ENCODE data around the gene PKIG. TPM values are rescaled to one million over a fixed set of nuclear protein-coding genes. Genes with fewer than 3 reads are reported as not detected.

Gene PKIG
- total and polyA plus RNA-seq, 2 donors (not counting 3 experiments of a cell fraction or from before 2014, with no cell fraction given), result 135 to 167 TPM

- CTCF ChIA-PET, result interaction anchor here (1.1 to 2.3 kb wide), 8 partner anchors 10 to 33 kb away, joined by 3 to 16 read pairs (median 4); partner anchors contain the start of gene PKIG
- DNase-seq (ENCODE audit: low read depth, low spot score) (peak; percentile 92), FAIRE-seq (peak; percentile 67)
- intact Hi-C loops (cut with micrococcal nuclease), result loop anchor here (1.0 to 2.0 kb wide), 4 partner anchors 20 to 45 kb away; partner anchors contain the start of gene PKIG
- H3K79me2 ChIP-seq (ENCODE audit: control insufficient read depth, insufficient read depth, low read length), result peaks cover 23% of the 10 kb centered on the region
- no peaks in the 10 kb centered on the region for H3K27me3 ChIP-seq (ENCODE audit: control insufficient read depth in 2 of 2, insufficient read depth in 2 of 2, low read length in 2 of 2)
- H3K4me1 ChIP-seq (ENCODE audit: control insufficient read depth, extremely low read depth, insufficient read depth, low read length), result peaks cover 37% of the 10 kb centered on the region
- no TSS peak for BruUV-seq (replicated peaks)
- peak overlapping the region; percentile 70 for H3K4me2 ChIP-seq (ENCODE audit: insufficient read depth, low read length)
- peak overlapping the region; percentile 85 for H3K27ac ChIP-seq (ENCODE audit: insufficient read depth, low read depth, low read length)
- no peaks in the 10 kb centered on the region for H3K9me3 ChIP-seq (replicated peaks; ENCODE audit: control insufficient read depth, insufficient read depth, low read length)
- H2AFZ ChIP-seq (ENCODE audit: low read depth, low read length), result peak overlapping the region; percentile 13
- peak overlapping the region; percentile 45 for H3K9ac ChIP-seq (replicated peaks; ENCODE audit: extremely low read depth, insufficient read depth, low read length)
- POLR2A ChIA-PET, result no interaction called here
- H3K9me1 ChIP-seq (replicated peaks; ENCODE audit: control insufficient read depth, extremely low read depth, insufficient read depth, low read length), result no peaks in the 10 kb centered on the region
- no peaks in the 10 kb centered on the region for H3K36me3 ChIP-seq (ENCODE audit: control insufficient read depth in 2 of 2, extremely low read depth in 1 of 2, insufficient read depth in 2 of 2, low read length in 2 of 2)
- no peak overlapping the region for H3K4me3 ChIP-seq (replicated peaks in 1 of 3; ENCODE audit: insufficient read depth in 1 of 3, low read depth in 1 of 3, low read length in 3 of 3)
- dilution Hi-C loops (cut with MboI; ENCODE audit: extremely low pct_ligation_motif_present, low sequenced_read_pairs), result no loop called here
- TF ChIP-seq JUN (IDR thresholded peaks at IDR 0.05; ENCODE audit: borderline replicate concordance, insufficient read depth, insufficient read length, low read depth) (peak; percentile 86), FOS (IDR thresholded peaks at IDR 0.05; ENCODE audit: borderline replicate concordance, insufficient read depth, low read length) (peak; percentile 96), GATA2 (IDR thresholded peaks at IDR 0.05; ENCODE audit: insufficient read depth, insufficient read length, low read depth, low read length) (peak; percentile 75), POLR2A (IDR thresholded peaks at IDR 0.05; ENCODE audit: low read depth, low read length) (no peak)
- H4K20me1 ChIP-seq (replicated peaks; ENCODE audit: control insufficient read depth, extremely low read depth, insufficient read depth, low read length), result no peaks in the 10 kb centered on the region
Observed at GRCh38 chr20:44552950-44553908, 29.1 kb upstream of the PKIG start.

GRCh38 chr20:44559302-44559701 is 23.1 kb upstream of the PKIG start:
- no peak for FAIRE-seq
- dilution Hi-C loops (cut with MboI; ENCODE audit: extremely low pct_ligation_motif_present, low sequenced_read_pairs), result no loop called here

More at GRCh38 chr20:44559302-44559701, 23.1 kb upstream of the PKIG start:
- no TSS peak for BruUV-seq (replicated peaks)
- H3K9me1 ChIP-seq (replicated peaks; ENCODE audit: control insufficient read depth, extremely low read depth, insufficient read depth, low read length), result no peaks in the 10 kb centered on the region
- intact Hi-C loops (cut with micrococcal nuclease), result no loop called here
- H3K36me3 ChIP-seq (ENCODE audit: control insufficient read depth in 2 of 2, extremely low read depth in 1 of 2, insufficient read depth in 2 of 2, low read length in 2 of 2), result no peaks in the 10 kb centered on the region
- H3K4me1 ChIP-seq (ENCODE audit: control insufficient read depth, extremely low read depth, insufficient read depth, low read length), result no peaks in the 10 kb centered on the region
- TF ChIP-seq EZH2 (IDR thresholded peaks at IDR 0.05; ENCODE audit: borderline replicate concordance, low read depth, low read length, severe bottlenecking) (no peak), POLR2AphosphoS5 (IDR thresholded peaks at IDR 0.05; ENCODE audit: insufficient read depth, low read depth, low read length) (no peak), MYC (IDR thresholded peaks at IDR 0.05; ENCODE audit: low read depth, low read length) (no peak), GATA2 (IDR thresholded peaks at IDR 0.05; ENCODE audit: insufficient read depth, insufficient read length, low read depth, low read length) (no peak), FOS (IDR thresholded peaks at IDR 0.05; ENCODE audit: borderline replicate concordance, insufficient read depth, low read length) (no peak), POLR2A (IDR thresholded peaks at IDR 0.05; ENCODE audit: low read depth, low read length) (no peak), JUN (IDR thresholded peaks at IDR 0.05; ENCODE audit: borderline replicate concordance, insufficient read depth, insufficient read length, low read depth) (no peak), CTCF (IDR thresholded peaks at IDR 0.05; ENCODE audit: extremely low read depth in 1 of 2, insufficient read depth in 1 of 2, low read depth in 1 of 2, low read length in 2 of 2) (no peak)
- CTCF ChIA-PET, result interaction anchor here (0.6 to 1.8 kb wide), 2 partner anchors 17 to 187 kb away, joined by 3 to 6 read pairs; partner anchors contain the start of gene KCNK15
- no peak overlapping the region for H3K4me3 ChIP-seq (replicated peaks in 1 of 3; ENCODE audit: insufficient read depth in 1 of 3, low read depth in 1 of 3, low read length in 3 of 3)
- no peaks in the 10 kb centered on the region for H3K27me3 ChIP-seq (ENCODE audit: control insufficient read depth in 2 of 2, insufficient read depth in 2 of 2, low read length in 2 of 2)
- no peak overlapping the region for H3K4me2 ChIP-seq (ENCODE audit: insufficient read depth, low read length)
- no peaks in the 10 kb centered on the region for H3K9me3 ChIP-seq (replicated peaks; ENCODE audit: control insufficient read depth, insufficient read depth, low read length)
- peaks cover 10% of the 10 kb centered on the region for H3K79me2 ChIP-seq (ENCODE audit: control insufficient read depth, insufficient read depth, low read length)
- no peak overlapping the region for H3K27ac ChIP-seq (ENCODE audit: insufficient read depth, low read depth, low read length)
- DNase-seq (ENCODE audit: low read depth, low spot score), result no peak
- H4K20me1 ChIP-seq (replicated peaks; ENCODE audit: control insufficient read depth, extremely low read depth, insufficient read depth, low read length), result no peaks in the 10 kb centered on the region
- POLR2A ChIA-PET, result interaction anchor here (0.7 kb wide), 1 partner anchor 245 kb away, joined by 3 read pairs; no protein-coding TSS in a partner anchor
- H3K9ac ChIP-seq (replicated peaks; ENCODE audit: extremely low read depth, insufficient read depth, low read length), result no peak overlapping the region
- no peak overlapping the region for H2AFZ ChIP-seq (ENCODE audit: low read depth, low read length)
